Vagina (tissue), 2 donors: ENCODE measurements around the gene ZBP1.

Experiments used
- POLR2A ChIP-seq, 2 donors: fragments of 450-650 bp; IDR thresholded peaks; one replicate each; pipeline ENCODE4 v1.6.1; 2017; ENCODE audit warnings: antibody characterized with exemption in 2 of 2, mild to moderate bottlenecking in 2 of 2, moderate library complexity in 2 of 2
- POLR2AphosphoS5 ChIP-seq, 2 donors: sonication (generic); formaldehyde crosslinking; IDR thresholded peaks; one replicate each; pipeline ENCODE4 v1.9.0; 2017; ENCODE audit warnings: antibody characterized with exemption in 2 of 2, mild to moderate bottlenecking in 2 of 2, low read depth in 1 of 2; ENCODE audit not compliant: insufficient read depth in 1 of 2
- TF ChIP-seq, protein P1 (sequence below), 3 experiments: fragments of 450-650 bp in 2 of 3; fragments of 200-600 bp in 1 of 3; sonication (generic) in 1 of 3; IDR thresholded peaks; one replicate each; pipeline ENCODE4 v1.5.1; 2017 to 2019; ENCODE audit warnings: antibody characterized with exemption in 3 of 3, mild to moderate bottlenecking in 2 of 3, moderate library complexity in 2 of 3

DNA sequence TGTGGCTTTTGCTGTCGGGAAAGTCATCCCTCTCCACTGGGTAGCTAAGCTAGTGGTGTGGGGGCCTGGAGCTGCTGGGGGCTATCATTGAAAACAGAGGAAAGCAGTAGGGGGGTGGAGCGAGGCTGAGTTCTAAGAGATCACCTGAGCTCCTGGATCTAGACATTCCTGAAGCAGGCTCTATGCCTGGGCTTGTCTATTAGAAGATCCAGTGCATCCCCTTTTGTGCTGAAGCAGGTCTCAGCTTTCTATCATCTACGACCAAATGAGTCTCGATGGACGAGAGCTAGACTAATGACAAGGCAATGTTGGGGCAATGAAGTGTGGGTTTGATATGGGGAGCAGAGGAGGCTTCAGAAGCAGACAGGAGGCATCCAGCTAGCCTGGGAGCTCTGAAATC, 18.5 kb downstream of the ZBP1 start:
- TF ChIP-seq, protein P1, sequence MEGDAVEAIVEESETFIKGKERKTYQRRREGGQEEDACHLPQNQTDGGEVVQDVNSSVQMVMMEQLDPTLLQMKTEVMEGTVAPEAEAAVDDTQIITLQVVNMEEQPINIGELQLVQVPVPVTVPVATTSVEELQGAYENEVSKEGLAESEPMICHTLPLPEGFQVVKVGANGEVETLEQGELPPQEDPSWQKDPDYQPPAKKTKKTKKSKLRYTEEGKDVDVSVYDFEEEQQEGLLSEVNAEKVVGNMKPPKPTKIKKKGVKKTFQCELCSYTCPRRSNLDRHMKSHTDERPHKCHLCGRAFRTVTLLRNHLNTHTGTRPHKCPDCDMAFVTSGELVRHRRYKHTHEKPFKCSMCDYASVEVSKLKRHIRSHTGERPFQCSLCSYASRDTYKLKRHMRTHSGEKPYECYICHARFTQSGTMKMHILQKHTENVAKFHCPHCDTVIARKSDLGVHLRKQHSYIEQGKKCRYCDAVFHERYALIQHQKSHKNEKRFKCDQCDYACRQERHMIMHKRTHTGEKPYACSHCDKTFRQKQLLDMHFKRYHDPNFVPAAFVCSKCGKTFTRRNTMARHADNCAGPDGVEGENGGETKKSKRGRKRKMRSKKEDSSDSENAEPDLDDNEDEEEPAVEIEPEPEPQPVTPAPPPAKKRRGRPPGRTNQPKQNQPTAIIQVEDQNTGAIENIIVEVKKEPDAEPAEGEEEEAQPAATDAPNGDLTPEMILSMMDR (IDR thresholded peaks at IDR 0.05) = no peak
- no peak for TF ChIP-seq POLR2A (IDR thresholded peaks at IDR 0.05)
- no peak for TF ChIP-seq POLR2AphosphoS5 (IDR thresholded peaks at IDR 0.05; ENCODE audit: insufficient read depth in 1 of 2, low read depth in 1 of 2)
